LNCAP (cell line): ENCODE data around the gene WDR5.

Source experiments
- CTCF ChIP-seq: fragments of 450-650 bp; IDR thresholded peaks from 2 replicates; pipeline ENCODE4 v1.5.1; 2017; ENCODE audit warnings: mild to moderate bottlenecking

The WDR5 gene

GRCh38 chr9:134191455-134192209 lies 55.8 kb downstream of the WDR5 start:
- no peak for TF ChIP-seq CTCF

GRCh38 chr9:134192311-134192950 lies 56.5 kb downstream of the WDR5 start:
- no peak for TF ChIP-seq CTCF

GRCh38 chr9:134192951-134193731 lies 57.3 kb downstream of the WDR5 start:
- TF ChIP-seq CTCF = no peak

GRCh38 chr9:134193912-134194535 lies 58.1 kb downstream of the WDR5 start:
- no peak for TF ChIP-seq CTCF

GRCh38 chr9:134195558-134195957 lies 59.7 kb downstream of the WDR5 start:
- TF ChIP-seq CTCF = no peak

GRCh38 chr9:134196911-134197310 lies 61.0 kb downstream of the WDR5 start:
- no peak for TF ChIP-seq CTCF

- TF ChIP-seq CTCF = no peak
Measured at GRCh38 chr9:134198791-134199190, 62.9 kb downstream of the WDR5 start.
